Mesodermal cell (in vitro differentiated cells): ENCODE data around the gene HEXIM2.

ENCODE experiments used
- H3K27ac ChIP-seq: 2 replicates; pipeline ENCODE4 v1.7.0; 2013; ENCODE audit warnings: mild to moderate bottlenecking, low read depth, low read length, moderate library complexity; ENCODE audit not compliant: severe bottlenecking
- H3K36me3 ChIP-seq: 2 replicates; pipeline ENCODE4 v1.7.1; 2013; ENCODE audit warnings: mild to moderate bottlenecking, low read length, moderate library complexity; ENCODE audit not compliant: control insufficient read depth, insufficient read depth
- H3K4me1 ChIP-seq: one replicate; pipeline ENCODE4 v1.7.1; 2013; ENCODE audit warnings: mild to moderate bottlenecking, low read length; ENCODE audit not compliant: insufficient read depth, control insufficient read depth, poor library complexity, severe bottlenecking
- H3K4me3 ChIP-seq: 2 replicates; pipeline ENCODE4 v1.7.0; 2013; ENCODE audit warnings: low read length, control low read depth, mild to moderate bottlenecking; ENCODE audit not compliant: insufficient read depth, poor library complexity, severe bottlenecking; ENCODE audit errors: extremely low read depth
- H3K9me3 ChIP-seq: 2 replicates; pipeline ENCODE4 v1.7.1; 2013; ENCODE audit warnings: mild to moderate bottlenecking, low read length, moderate library complexity; ENCODE audit not compliant: control insufficient read depth
- WGBS, 2 experiments: methylation state at CpG; one replicate each; pipeline ENCODE4 v1.1.5; 2013; ENCODE audit warnings: missing lambda C conversion rate in 2 of 2; ENCODE audit not compliant: insufficient coverage in 2 of 2; 5-methylcytosine and 5-hydroxymethylcytosine counted together

HEXIM2 gene

DNA sequence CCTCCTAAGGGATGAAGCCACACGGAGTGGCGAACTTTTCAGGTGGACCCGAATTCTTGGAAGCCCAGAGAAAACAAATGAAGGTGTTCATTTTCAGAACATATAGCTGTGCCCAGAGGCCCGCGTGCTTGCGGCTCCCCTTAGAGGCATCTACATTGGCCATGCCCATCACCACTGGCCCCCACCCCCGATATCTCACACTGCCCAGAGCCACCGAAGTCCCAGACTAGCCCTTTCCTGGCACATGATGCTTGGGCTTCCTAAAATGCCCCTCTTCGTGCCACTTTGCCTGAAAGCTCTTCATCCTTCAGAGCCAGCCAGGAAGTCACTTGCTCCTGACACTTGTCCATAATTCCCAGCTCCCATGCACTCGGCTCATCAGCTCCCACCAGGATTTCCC lies 15.5 kb upstream of the HEXIM2 start:
- no peak overlapping the region for H3K4me3 ChIP-seq
- H3K4me1 ChIP-seq: peaks cover 5% of the 10 kb centered on the region
- no peak overlapping the region for H3K27ac ChIP-seq
- 95 to 97% methylated on average over 10 of the region's 10 CpGs for WGBS, 2 experiments
- no peaks in the 10 kb centered on the region for H3K9me3 ChIP-seq
- H3K36me3 ChIP-seq: peaks cover 6% of the 10 kb centered on the region

DNA sequence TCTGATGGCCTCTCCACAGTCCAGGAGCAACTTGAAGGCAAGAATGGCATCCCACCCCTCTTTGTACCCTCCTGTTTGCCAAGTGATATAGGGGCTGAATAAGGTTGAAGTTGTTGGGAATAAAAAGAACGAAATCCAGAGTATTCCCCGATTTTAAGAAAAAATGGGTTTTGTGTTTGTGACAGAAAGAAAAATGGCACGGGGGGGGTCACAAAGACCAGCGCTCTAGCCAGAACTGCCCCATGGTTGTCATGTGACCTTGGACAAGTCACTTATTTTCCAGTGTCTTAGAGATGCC lies 15.1 kb upstream of the HEXIM2 start:
- Histone ChIP-seq H3K9me3 (no peaks in the 10 kb centered on the region), H3K36me3 (peaks cover 10% of the 10 kb centered on the region), H3K27ac (peak overlapping the region; percentile 100), H3K4me3 (peak overlapping the region; percentile 66), H3K4me1 (peaks cover 5% of the 10 kb centered on the region)
- WGBS, 2 experiments: 93 to 95% methylated on average over 4 of the region's 4 CpGs

DNA sequence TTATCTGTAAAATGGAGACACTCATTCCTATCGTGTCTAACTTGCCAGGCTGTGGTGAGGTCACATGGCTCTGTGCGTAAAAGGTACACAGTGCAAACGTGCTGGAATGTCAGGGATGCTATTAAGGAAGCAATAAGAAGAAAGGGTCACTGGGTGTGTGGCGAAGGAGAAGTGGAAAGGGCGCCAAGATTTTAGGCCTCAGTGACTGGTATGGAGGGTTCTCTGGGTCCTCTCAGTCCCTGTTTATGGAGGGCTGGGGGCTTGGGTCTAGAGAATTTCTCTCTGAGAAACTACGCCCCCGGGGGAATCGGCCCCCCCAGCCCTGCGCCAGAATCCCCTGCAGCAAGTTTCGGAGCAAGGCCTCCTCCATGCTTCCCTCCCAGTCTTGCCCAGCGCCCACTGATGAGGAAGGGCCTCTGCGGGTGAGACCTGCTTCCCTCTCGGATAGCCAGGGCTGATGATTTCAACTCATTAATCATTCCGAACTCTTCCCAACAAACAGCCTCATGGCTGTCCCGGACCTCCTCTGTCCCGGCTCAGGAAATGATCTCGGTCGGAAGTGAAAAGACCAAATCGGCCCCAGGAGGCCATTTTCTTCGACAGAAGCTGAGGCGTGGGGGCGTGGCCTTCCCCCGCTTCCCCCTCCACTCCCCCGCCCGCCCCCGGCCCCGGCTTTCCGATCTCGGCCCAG lies 14.6 kb upstream of the HEXIM2 start:
- Histone ChIP-seq H3K4me1 (peaks cover 5% of the 10 kb centered on the region), H3K36me3 (peaks cover 12% of the 10 kb centered on the region), H3K27ac (peak overlapping the region; percentile 100), H3K9me3 (no peaks in the 10 kb centered on the region), H3K4me3 (peak overlapping the region; percentile 66)
- 31 to 32% methylated on average over 21 to 22 of the region's 29 CpGs for WGBS, 2 experiments

DNA sequence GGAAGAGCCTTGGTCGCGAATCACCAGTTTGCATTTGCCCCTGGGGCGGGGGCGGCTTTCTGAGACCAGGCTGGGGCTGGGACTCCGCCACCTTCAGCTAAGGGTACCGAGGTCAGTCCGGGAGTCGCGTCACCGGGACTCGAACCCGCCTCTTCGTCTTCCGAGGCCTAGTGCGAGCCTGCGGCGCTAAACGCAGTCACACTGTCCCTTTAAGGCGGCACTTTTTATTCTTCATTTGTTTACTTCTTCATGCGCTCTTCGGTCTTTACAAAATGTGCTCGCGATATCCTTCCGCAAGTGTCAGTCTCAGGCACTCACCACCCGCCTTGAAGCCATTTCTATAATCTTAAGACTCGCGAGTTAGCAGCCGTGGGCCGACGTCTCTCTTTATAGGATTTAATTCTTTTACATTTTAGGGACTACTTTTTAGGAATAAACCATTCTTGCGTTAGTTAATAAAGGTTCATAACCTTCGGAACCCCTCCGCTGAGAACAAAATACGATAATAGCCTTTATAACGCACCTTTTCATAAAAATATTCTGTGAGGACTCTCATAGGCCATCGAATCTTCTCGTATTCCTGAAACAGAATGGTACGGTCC lies 14.0 kb upstream of the HEXIM2 start:
- peaks cover 5% of the 10 kb centered on the region for H3K4me1 ChIP-seq
- peak overlapping the region; percentile 100 for H3K27ac ChIP-seq
- H3K4me3 ChIP-seq: peak overlapping the region; percentile 66
- peaks cover 12% of the 10 kb centered on the region for H3K36me3 ChIP-seq
- no peaks in the 10 kb centered on the region for H3K9me3 ChIP-seq
- 0% methylated on average over 32 to 33 of the region's 38 CpGs for WGBS, 2 experiments

DNA sequence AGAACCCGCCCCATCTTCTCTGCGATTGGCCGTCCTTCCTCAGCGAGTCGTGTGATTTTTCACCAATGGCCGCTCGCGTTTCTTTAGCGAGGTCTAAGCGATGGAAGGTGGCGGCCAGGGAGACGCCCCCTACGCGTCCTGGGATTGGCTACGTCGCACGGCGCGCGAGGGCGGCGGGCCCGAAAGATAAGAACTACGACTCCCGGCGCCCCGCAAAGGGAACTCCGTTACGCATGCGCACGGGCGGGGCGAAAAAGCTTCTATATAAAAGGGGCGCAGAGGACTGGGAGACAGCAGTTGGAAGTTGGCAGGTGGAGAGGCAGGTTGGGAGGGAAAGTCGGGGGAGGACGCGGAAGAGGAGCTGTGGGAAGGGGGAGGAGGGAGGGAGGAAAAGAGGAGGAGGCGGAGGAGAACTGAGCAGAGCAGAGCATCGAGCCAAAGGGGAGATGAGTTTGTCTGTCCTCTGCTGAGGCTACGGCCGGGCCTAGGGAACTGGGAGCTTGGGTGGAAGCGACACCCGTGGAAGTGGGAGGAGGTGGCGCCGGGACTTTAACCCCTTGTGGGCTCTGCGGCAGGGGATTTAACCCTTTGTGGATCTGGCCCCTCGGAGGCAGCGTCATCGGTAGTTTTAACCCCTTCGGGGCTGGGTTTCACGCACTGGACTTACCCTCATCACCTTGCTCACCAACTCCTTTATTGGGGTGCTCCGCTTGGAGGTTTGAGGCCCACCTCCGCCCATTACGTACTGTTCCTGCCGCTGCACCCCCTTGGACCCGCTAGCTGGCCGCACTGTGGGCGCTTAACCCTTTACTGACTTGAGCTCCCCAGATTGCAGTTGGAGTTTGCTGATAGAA lies 13.3 kb upstream of the HEXIM2 start, which contains the start of gene HEXIM1:
Gene HEXIM1, plus strand, starts transcription at position 293 of the 854 bp plus-strand sequence. CDS start 716 bp downstream, outside the sequence.
- peak within 1 kb of the TSS; percentile 100 for H3K27ac ChIP-seq
- WGBS, 2 experiments: 0 to 1% methylated on average over 56 to 58 of the region's 58 CpGs
- peaks cover 5% of the 10 kb centered on the region for H3K4me1 ChIP-seq
- H3K4me3 ChIP-seq: peak within 1 kb of the TSS; percentile 93
- H3K9me3 ChIP-seq: no peaks in the 10 kb centered on the region
- H3K36me3 ChIP-seq: peaks cover 12% of the 10 kb centered on the region

DNA sequence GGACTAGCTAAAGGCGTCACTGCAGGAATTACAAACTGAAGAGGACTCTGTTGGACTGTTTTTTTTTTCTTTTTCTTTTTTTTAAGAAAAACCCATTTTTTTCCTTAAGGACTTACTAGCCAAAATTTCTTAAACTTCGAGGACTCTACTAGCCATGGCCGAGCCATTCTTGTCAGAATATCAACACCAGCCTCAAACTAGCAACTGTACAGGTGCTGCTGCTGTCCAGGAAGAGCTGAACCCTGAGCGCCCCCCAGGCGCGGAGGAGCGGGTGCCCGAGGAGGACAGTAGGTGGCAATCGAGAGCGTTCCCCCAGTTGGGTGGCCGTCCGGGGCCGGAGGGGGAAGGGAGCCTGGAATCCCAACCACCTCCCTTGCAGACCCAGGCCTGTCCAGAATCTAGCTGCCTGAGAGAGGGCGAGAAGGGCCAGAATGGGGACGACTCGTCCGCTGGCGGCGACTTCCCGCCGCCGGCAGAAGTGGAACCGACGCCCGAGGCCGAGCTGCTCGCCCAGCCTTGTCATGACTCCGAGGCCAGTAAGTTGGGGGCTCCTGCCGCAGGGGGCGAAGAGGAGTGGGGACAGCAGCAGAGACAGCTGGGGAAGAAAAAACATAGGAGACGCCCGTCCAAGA lies 12.5 kb upstream of the HEXIM2 start:
- Histone ChIP-seq H3K9me3 (no peaks in the 10 kb centered on the region), H3K4me3 (peak overlapping the region; percentile 93), H3K4me1 (peaks cover 5% of the 10 kb centered on the region), H3K36me3 (peaks cover 12% of the 10 kb centered on the region), H3K27ac (peak overlapping the region; percentile 88)
- WGBS, 2 experiments: 0% methylated on average over 29 to 31 of the region's 32 CpGs

DNA sequence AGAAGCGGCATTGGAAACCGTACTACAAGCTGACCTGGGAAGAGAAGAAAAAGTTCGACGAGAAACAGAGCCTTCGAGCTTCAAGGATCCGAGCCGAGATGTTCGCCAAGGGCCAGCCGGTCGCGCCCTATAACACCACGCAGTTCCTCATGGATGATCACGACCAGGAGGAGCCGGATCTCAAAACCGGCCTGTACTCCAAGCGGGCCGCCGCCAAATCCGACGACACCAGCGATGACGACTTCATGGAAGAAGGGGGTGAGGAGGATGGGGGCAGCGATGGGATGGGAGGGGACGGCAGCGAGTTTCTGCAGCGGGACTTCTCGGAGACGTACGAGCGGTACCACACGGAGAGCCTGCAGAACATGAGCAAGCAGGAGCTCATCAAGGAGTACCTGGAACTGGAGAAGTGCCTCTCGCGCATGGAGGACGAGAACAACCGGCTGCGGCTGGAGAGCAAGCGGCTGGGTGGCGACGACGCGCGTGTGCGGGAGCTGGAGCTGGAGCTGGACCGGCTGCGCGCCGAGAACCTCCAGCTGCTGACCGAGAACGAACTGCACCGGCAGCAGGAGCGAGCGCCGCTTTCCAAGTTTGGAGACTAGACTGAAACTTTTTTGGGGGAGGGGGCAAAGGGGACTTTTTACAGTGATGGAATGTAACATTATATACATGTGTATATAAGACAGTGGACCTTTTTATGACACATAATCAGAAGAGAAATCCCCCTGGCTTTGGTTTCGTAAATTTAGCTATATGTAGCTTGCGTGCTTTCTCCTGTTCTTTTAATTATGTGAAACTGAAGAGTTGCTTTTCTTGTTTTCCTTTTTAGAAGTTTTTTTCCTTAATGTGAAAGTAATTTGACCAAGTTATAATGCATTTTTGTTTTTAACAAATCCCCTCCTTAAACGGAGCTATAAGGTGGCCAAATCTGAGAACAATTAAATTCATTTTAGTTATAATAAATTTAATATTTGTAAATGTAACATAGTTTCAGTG lies 11.7 kb upstream of the HEXIM2 start:
- WGBS, 2 experiments: 0 to 1% methylated on average over 45 to 46 of the region's 56 CpGs
- peaks cover 5% of the 10 kb centered on the region for H3K4me1 ChIP-seq
- H3K4me3 ChIP-seq: peak overlapping the region; percentile 93
- no peaks in the 10 kb centered on the region for H3K9me3 ChIP-seq
- H3K27ac ChIP-seq: peak overlapping the region; percentile 88
- peaks cover 12% of the 10 kb centered on the region for H3K36me3 ChIP-seq

DNA sequence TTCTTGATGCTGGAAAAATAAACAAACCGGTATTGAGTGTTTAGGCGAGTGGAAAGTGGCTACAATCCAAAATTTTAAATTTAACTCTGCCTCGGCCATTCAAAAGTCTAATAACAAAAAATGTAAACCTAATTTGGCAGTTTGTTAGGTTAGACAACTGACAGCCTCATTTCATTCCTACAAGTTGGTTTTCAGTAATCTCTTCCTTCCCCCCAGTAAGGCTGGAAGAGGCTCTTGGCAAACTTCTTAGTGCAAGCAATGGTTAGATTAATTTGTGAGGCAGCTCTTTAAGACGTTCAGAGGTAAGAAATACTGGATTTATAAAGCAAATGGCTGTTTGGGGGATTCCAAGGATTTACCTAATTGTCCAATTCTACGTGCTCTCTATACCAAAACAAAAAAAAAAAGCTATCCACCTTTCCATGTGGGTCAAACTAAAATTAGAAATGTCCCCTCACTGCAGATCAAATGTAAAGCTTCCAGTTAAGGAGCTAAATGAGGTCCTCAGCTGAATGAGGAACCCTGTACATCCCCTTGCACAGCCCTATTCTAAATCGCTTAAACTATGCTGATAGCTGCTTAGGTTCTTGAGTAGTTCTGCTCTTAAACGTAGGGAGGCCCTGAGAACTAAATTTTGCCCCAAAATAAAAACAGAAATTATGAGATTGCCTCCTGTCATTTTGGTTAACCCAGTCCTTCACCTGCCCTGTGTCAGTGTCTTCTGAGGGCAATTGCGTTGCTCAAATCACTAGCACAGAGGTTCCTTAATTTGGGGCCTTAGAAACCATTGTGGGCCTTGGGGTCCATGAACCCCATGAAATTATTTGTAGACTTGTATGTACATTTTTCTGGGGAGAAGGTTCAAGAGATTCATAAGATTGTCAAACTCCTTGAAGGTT lies 10.5 kb upstream of the HEXIM2 start:
- WGBS, 2 experiments: 41 to 49% methylated on average over 2 to 4 of the region's 8 CpGs

DNA sequence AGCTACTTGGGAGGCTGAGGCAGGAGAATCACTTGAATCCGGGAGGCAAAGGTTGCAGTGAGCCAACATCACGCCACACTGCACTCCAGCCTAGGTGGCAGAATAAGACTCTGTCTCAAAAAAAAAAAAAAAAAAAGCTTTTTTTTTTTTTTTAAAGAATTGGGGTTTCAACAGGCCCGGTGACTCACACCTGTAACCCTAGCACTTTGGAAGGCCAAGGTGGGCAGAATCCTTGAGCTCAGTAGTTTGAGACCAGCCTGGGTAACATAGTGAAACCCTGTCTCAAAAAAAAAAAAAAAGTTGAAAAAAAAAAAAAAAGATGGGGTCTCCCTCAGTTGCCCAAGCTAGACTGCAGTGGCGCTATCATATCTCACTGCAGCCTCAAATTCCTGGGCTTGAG lies 6.6 kb upstream of the HEXIM2 start:
- Histone ChIP-seq H3K27ac (no peak overlapping the region), H3K4me1 (peaks cover 3% of the 10 kb centered on the region), H3K9me3 (no peaks in the 10 kb centered on the region), H3K36me3 (peaks cover 16% of the 10 kb centered on the region), H3K4me3 (no peak overlapping the region)
- WGBS, 2 experiments: 80 to 100% methylated on average over 1 to 2 of the region's 4 CpGs

More for the DNA sequence above, 10.5 kb upstream of the HEXIM2 start:
- Histone ChIP-seq H3K9me3 (no peaks in the 10 kb centered on the region), H3K4me1 (peaks cover 5% of the 10 kb centered on the region), H3K36me3 (peaks cover 12% of the 10 kb centered on the region), H3K4me3 (peak overlapping the region; percentile 93), H3K27ac (peak overlapping the region; percentile 36)
